NCI-H146 treated with DMSO at 0.1 percent for 48 hours (cell line): ENCODE results near the gene PLXND1.
"Not testable (repeated sequence)": the region's sequence is repeated elsewhere in the genome, so short reads cannot be mapped to it uniquely, and the experiment has no call there.

Experiments
- DNase-seq: peaks from one replicate; lab custom pipeline; 2025; ENCODE audit not compliant: unreplicated experiment; lab: John Stamatoyannopoulos, UW

The PLXND1 gene

GRCh38 chr3:129606636-129607390 is at the start of gene PLXND1:
Gene PLXND1 (minus strand): TSS chr3:129606676. CDS start chr3:129606639, 37 bp downstream.
- DNase-seq: peak; percentile 71

GRCh38 chr3:129655291-129655700 is 48.8 kb upstream of the PLXND1 start:
- no peak for DNase-seq

GRCh38 chr3:129654131-129654530 is 47.7 kb upstream of the PLXND1 start:
- DNase-seq: no peak

- no peak for DNase-seq
These were observed 46.5 kb upstream of the PLXND1 start for GRCh38 chr3:129653019-129653418.

- DNase-seq: no peak
These were observed 45.1 kb upstream of the PLXND1 start for GRCh38 chr3:129651435-129652202.

- DNase-seq: peak; percentile 22
These were observed 43.9 kb upstream of the PLXND1 start for GRCh38 chr3:129650256-129650872.

GRCh38 chr3:129648391-129648790 is 41.9 kb upstream of the PLXND1 start:
- DNase-seq: no peak

- DNase-seq: no peak
These were observed 38.8 kb upstream of the PLXND1 start for GRCh38 chr3:129645286-129645685.

GRCh38 chr3:129644836-129645235 is 38.4 kb upstream of the PLXND1 start:
- no peak for DNase-seq

- DNase-seq: not testable (repeated sequence)
These were observed 35.2 kb upstream of the PLXND1 start for GRCh38 chr3:129641567-129642260.

GRCh38 chr3:129640985-129641384 is 34.5 kb upstream of the PLXND1 start:
- not testable (repeated sequence) for DNase-seq

- DNase-seq: no peak
These were observed 32.0 kb upstream of the PLXND1 start for GRCh38 chr3:129638481-129638880.

- no peak for DNase-seq
These were observed 29.6 kb upstream of the PLXND1 start for GRCh38 chr3:129636082-129636481.

- DNase-seq: no peak
These were observed 29.2 kb upstream of the PLXND1 start for GRCh38 chr3:129635656-129636055.

GRCh38 chr3:129633751-129634481 is 27.4 kb upstream of the PLXND1 start:
- no peak for DNase-seq

- DNase-seq: no peak
These were observed 26.5 kb upstream of the PLXND1 start for GRCh38 chr3:129632977-129633376.

- DNase-seq: no peak
These were observed 26.1 kb upstream of the PLXND1 start for GRCh38 chr3:129632556-129632955.

- no peak for DNase-seq
These were observed 25.6 kb upstream of the PLXND1 start for GRCh38 chr3:129632056-129632455.

- no peak for DNase-seq
These were observed 22.5 kb upstream of the PLXND1 start for GRCh38 chr3:129629011-129629410.

GRCh38 chr3:129628169-129628522 is 21.7 kb upstream of the PLXND1 start:
- DNase-seq: no peak
